ENCODE results near the gene ACOX1. TPM values are rescaled to one million over a fixed set of nuclear protein-coding genes. Genes with fewer than 3 reads are reported as not detected.

The ACOX1 gene
- total RNA-seq, 2 experiments from 2014 or later: 14.5 to 17.9 TPM

GRCh38 chr17:75925912-75926311 lies 53.1 kb downstream of the ACOX1 start:
- Histone ChIP-seq H3K9me3 (ENCODE audit: control insufficient read depth in 1 of 2, insufficient read depth in 1 of 2, low read length in 2 of 2) (no peaks in the 10 kb centered on the region), H3K27me3 (ENCODE audit: control insufficient read depth in 1 of 2, insufficient read depth in 2 of 2, low read length in 2 of 2) (no peaks in the 10 kb centered on the region), H3K4me3 (ENCODE audit: low read length) (no peak overlapping the region), H3K27ac (ENCODE audit: low read depth in 1 of 2, low read length in 2 of 2) (no peak overlapping the region), H3K4me1 (ENCODE audit: insufficient read depth, low read length) (no peaks in the 10 kb centered on the region), H3K36me3 (ENCODE audit: insufficient read depth, low read length) (peaks cover 6% of the 10 kb centered on the region)
- intact Hi-C loops (cut with DNase I, micrococcal nuclease): loop anchor here in 1 of 2 experiments (5.0 kb wide), 2 partner anchors 36 to 66 kb away; no protein-coding TSS in a partner anchor
- no peak overlapping the region for H3K27ac Mint-ChIP-seq
- ChIA-PET POLR2A (interaction anchor here (0.8 kb wide), 1 partner anchor 7 kb away, joined by 3 read pairs; no protein-coding TSS in a partner anchor), CTCF (no interaction called here)
- DNase-seq (no peak), ATAC-seq (ENCODE audit: poor library complexity) (no peak)
- H3K4me3 Mint-ChIP-seq: no peak overlapping the region
- peaks cover 4% of the 10 kb centered on the region for H3K36me3 Mint-ChIP-seq (ENCODE audit: low read depth)
- TF ChIP-seq, protein P1, sequence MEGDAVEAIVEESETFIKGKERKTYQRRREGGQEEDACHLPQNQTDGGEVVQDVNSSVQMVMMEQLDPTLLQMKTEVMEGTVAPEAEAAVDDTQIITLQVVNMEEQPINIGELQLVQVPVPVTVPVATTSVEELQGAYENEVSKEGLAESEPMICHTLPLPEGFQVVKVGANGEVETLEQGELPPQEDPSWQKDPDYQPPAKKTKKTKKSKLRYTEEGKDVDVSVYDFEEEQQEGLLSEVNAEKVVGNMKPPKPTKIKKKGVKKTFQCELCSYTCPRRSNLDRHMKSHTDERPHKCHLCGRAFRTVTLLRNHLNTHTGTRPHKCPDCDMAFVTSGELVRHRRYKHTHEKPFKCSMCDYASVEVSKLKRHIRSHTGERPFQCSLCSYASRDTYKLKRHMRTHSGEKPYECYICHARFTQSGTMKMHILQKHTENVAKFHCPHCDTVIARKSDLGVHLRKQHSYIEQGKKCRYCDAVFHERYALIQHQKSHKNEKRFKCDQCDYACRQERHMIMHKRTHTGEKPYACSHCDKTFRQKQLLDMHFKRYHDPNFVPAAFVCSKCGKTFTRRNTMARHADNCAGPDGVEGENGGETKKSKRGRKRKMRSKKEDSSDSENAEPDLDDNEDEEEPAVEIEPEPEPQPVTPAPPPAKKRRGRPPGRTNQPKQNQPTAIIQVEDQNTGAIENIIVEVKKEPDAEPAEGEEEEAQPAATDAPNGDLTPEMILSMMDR (IDR thresholded peaks at IDR 0.05): no peak
- no peaks in the 10 kb centered on the region for H3K27me3 Mint-ChIP-seq
- H3K9me3 Mint-ChIP-seq: no peaks in the 10 kb centered on the region
- H3K4me1 Mint-ChIP-seq (ENCODE audit: low read depth): no peaks in the 10 kb centered on the region

DNA sequence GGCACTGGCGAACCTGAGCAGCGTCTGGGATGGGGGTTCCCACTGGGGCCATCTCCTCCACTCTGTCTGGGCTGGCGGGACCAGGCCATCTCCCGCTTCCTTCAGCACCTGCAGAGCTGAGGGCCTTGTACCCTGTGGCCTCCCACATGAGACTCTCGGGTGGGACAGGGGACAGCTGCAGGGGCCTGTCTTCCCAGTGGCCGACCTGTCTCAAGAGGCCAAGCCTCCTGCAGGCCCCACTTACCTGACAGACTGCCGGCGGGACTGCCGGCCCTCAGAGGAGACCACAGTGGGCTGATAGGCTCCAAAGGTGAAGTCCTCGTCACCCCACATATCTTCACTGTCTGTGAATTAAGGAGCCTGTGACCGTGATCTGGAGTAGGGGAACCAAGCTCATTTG lies 53.9 kb downstream of the ACOX1 start:
- POLR2A ChIA-PET: interaction anchor here (0.8 kb wide), 1 partner anchor 8 kb away, joined by 3 read pairs; no protein-coding TSS in a partner anchor
- intact Hi-C loops (cut with DNase I, micrococcal nuclease): loop anchor here in 1 of 2 experiments (5.0 kb wide), 2 partner anchors 37 to 67 kb away; no protein-coding TSS in a partner anchor
- Histone ChIP-seq H3K9me3 (ENCODE audit: control insufficient read depth in 1 of 2, insufficient read depth in 1 of 2, low read length in 2 of 2) (no peaks in the 10 kb centered on the region), H3K4me3 (ENCODE audit: low read length) (no peak overlapping the region), H3K27me3 (ENCODE audit: control insufficient read depth in 1 of 2, insufficient read depth in 2 of 2, low read length in 2 of 2) (no peaks in the 10 kb centered on the region), H3K36me3 (ENCODE audit: insufficient read depth, low read length) (peaks cover 6% of the 10 kb centered on the region), H3K27ac (ENCODE audit: low read depth in 1 of 2, low read length in 2 of 2) (no peak overlapping the region), H3K4me1 (ENCODE audit: insufficient read depth, low read length) (no peaks in the 10 kb centered on the region)
- H3K4me1 Mint-ChIP-seq (ENCODE audit: low read depth): no peaks in the 10 kb centered on the region
- TF ChIP-seq, protein P1 (IDR thresholded peaks at IDR 0.05): no peak
- CTCF ChIA-PET: no interaction called here
- no peak overlapping the region for H3K4me3 Mint-ChIP-seq
- H3K27ac Mint-ChIP-seq: no peak overlapping the region
- ATAC-seq (ENCODE audit: poor library complexity) (no peak), DNase-seq (no peak)
- H3K36me3 Mint-ChIP-seq (ENCODE audit: low read depth): peaks cover 4% of the 10 kb centered on the region
- no peaks in the 10 kb centered on the region for H3K9me3 Mint-ChIP-seq
- H3K27me3 Mint-ChIP-seq: no peaks in the 10 kb centered on the region

DNA sequence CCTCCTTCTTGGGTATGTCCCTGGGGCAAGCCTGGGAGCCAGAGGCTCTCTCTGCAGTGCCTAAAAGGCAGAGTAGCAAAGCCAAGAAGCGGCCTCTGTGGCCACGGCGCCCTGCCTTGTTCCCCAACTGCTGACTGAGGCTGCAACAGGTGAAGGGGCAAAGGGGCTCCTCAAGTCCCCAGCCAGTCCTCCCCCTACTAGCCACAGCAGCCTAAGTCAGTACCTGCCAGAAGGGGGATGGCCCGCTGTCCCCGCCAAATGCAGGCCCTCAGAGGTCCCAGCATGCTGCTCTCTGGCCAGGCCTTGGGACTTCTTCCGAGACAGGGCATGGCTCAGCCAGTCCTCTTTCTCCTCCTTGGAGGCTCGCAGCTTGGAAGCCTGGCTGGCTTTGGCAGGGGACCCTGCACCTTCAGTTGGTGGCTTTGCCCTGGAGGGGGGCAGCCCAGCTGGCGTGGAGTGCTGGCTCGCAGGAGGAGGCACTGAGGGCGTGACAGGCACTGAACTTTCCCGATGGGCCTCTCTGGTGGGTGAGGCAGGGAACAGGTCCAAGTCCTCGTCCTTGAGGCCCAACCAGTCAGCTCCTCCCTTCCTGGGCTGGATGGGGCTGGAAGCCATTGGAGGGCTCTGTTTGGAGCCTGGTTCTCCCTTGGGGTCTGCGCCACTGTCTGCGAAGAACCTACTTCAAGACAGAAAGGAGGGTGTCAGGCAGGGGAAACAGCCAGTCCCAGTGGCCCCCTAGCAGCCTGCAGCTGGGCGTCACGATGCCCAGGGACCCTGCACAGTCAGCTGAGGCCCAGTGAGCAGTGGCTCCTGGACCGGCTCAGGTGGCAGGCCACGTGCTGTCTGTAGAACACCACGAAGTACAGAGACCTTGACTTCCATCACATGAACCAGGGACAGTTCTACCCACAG lies 55.7 kb downstream of the ACOX1 start:
- Mint-ChIP-seq H3K4me3 (no peak overlapping the region), H3K27me3 (no peaks in the 10 kb centered on the region), H3K4me1 (ENCODE audit: low read depth) (no peaks in the 10 kb centered on the region), H3K36me3 (ENCODE audit: low read depth) (peaks cover 4% of the 10 kb centered on the region), H3K9me3 (no peaks in the 10 kb centered on the region), H3K27ac (no peak overlapping the region)
- no peaks in the 10 kb centered on the region for H3K9me3 ChIP-seq (ENCODE audit: control insufficient read depth in 1 of 2, insufficient read depth in 1 of 2, low read length in 2 of 2)
- ChIA-PET CTCF (no interaction called here), POLR2A (no interaction called here)
- ATAC-seq (ENCODE audit: poor library complexity) (no peak), DNase-seq (no peak)
- H3K4me1 ChIP-seq (ENCODE audit: insufficient read depth, low read length): no peaks in the 10 kb centered on the region
- H3K27ac ChIP-seq (ENCODE audit: low read depth in 1 of 2, low read length in 2 of 2): no peak overlapping the region
- no peaks in the 10 kb centered on the region for H3K27me3 ChIP-seq (ENCODE audit: control insufficient read depth in 1 of 2, insufficient read depth in 2 of 2, low read length in 2 of 2)
- no peak overlapping the region for H3K4me3 ChIP-seq (ENCODE audit: low read length)
- TF ChIP-seq, protein P1 (IDR thresholded peaks at IDR 0.05): no peak
- intact Hi-C loops (cut with DNase I, micrococcal nuclease): no loop called here
- peaks cover 6% of the 10 kb centered on the region for H3K36me3 ChIP-seq (ENCODE audit: insufficient read depth, low read length)

Measured in CD4-positive, alpha-beta T cell (primary cell).